Fibroblast of lung (primary cell): ENCODE results near the gene P2RX1. TPM values are rescaled to one million over a fixed set of nuclear protein-coding genes. Genes with fewer than 3 reads are reported as not detected.
A peak's percentile ranks its signal among the peaks of the same experiment; 100 is the strongest.

ENCODE experiments used
- DNase-seq, 2 donors: peaks; one replicate each; pipeline versions ENCODE4 v3.0.0 to v3.0.0-alpha.2; 2010; ENCODE audit warnings: low read depth in 2 of 2
- H2AFZ ChIP-seq: 2 replicates; pipeline ENCODE4 v1.5.1; 2012; ENCODE audit warnings: low read length, control low read depth, inconsistent platforms
- H3K27ac ChIP-seq: 2 replicates; pipeline ENCODE4 v1.5.1; 2011; ENCODE audit warnings: low read length, control low read depth; ENCODE audit not compliant: insufficient read depth
- H3K27me3 ChIP-seq: 2 replicates; pipeline ENCODE4 v1.5.1; 2011; ENCODE audit warnings: mild to moderate bottlenecking, low read length; ENCODE audit not compliant: control insufficient read depth, insufficient read depth
- H3K36me3 ChIP-seq: 2 replicates; pipeline ENCODE4 v1.5.1; 2011; ENCODE audit warnings: low read length; ENCODE audit not compliant: control insufficient read depth, insufficient read depth
- H3K4me1 ChIP-seq: 2 replicates; pipeline ENCODE4 v1.5.1; 2011; ENCODE audit warnings: low read length; ENCODE audit not compliant: control insufficient read depth, insufficient read depth; ENCODE audit errors: extremely low read depth
- H3K4me2 ChIP-seq: 2 replicates; pipeline ENCODE4 v1.5.1; 2011; ENCODE audit warnings: low read length, control low read depth; ENCODE audit not compliant: insufficient read depth; ENCODE audit errors: extremely low read depth
- H3K4me3 ChIP-seq, 4 experiments: fragments of 200-600 bp in 1 of 4; sonication (generic) in 1 of 4; replicated peaks in 1 of 4; 2 replicates each; pipeline ENCODE4 v1.5.1; 2011 to 2016; ENCODE audit warnings: low read length in 4 of 4, low read depth in 3 of 4, mild to moderate bottlenecking in 3 of 4, control low read depth in 2 of 4, inconsistent platforms in 1 of 4, mixed read lengths in 1 of 4; ENCODE audit not compliant: insufficient read depth in 1 of 4; ENCODE audit errors: control extremely low read depth in 1 of 4
- H3K79me2 ChIP-seq: 2 replicates; pipeline ENCODE4 v1.5.1; 2012; ENCODE audit warnings: mild to moderate bottlenecking, low read length, inconsistent platforms; ENCODE audit not compliant: control insufficient read depth, insufficient read depth
- H3K9ac ChIP-seq: 2 replicates; pipeline ENCODE4 v1.5.1; 2011; ENCODE audit warnings: mild to moderate bottlenecking, low read length, control low read depth; ENCODE audit not compliant: insufficient read depth
- H3K9me3 ChIP-seq: 2 replicates; pipeline ENCODE4 v1.5.1; 2012; ENCODE audit warnings: low read depth, low read length; ENCODE audit not compliant: control insufficient read depth, insufficient read depth
- H4K20me1 ChIP-seq: 2 replicates; pipeline ENCODE4 v1.5.1; 2011; ENCODE audit warnings: low read length; ENCODE audit not compliant: control insufficient read depth, insufficient read depth; ENCODE audit errors: extremely low read depth
- CTCF ChIP-seq, 2 donors: IDR thresholded peaks in 1 of 2; conservative IDR thresholded peaks in 1 of 2; 1 replicate in 1 of 2; 2 replicates in 1 of 2; pipeline ENCODE4 v1.5.1; 2011 to 2012; ENCODE audit warnings: low read length in 2 of 2, control low read depth in 1 of 2, inconsistent platforms in 1 of 2, low read depth in 1 of 2, mild to moderate bottlenecking in 1 of 2
- EZH2 ChIP-seq: IDR thresholded peaks from 2 replicates; pipeline ENCODE4 v1.5.1; 2012; ENCODE audit warnings: low read length, control low read depth, mild to moderate bottlenecking; ENCODE audit errors: missing control alignments
- polyA plus RNA-seq, 2 donors: library from polyadenylated mRNA; depleted of rRNA in 1 of 2; stranded (reverse) in 1 of 2; unstranded in 1 of 2; fragments of >200 nt; gene quantifications; 2 replicates each; pipeline ENCODE4 v1.2.1, GENCODE V29; 2011 to 2012; ENCODE audit warnings: missing spikeins in 1 of 2
- total RNA-seq: library from RNA; depleted of rRNA; stranded (reverse); fragments of >200 nt; gene quantifications from 2 replicates; pipeline ENCODE4 v1.2.1, GENCODE V29; 2014

Gene P2RX1
- total and polyA plus RNA-seq, 2 donors (not counting 1 experiment from before 2014, with no cell fraction given): under 0.01 TPM; not detected in 1

- Histone ChIP-seq H4K20me1 (no peaks in the 10 kb centered on the region), H2AFZ (no peak overlapping the region), H3K4me1 (no peaks in the 10 kb centered on the region), H3K27ac (no peak overlapping the region), H3K4me3 (no peak overlapping the region), H3K36me3 (no peaks in the 10 kb centered on the region), H3K9ac (no peak overlapping the region), H3K9me3 (no peaks in the 10 kb centered on the region), H3K79me2 (no peaks in the 10 kb centered on the region), H3K27me3 (no peaks in the 10 kb centered on the region), H3K4me2 (no peak overlapping the region)
- no peak for DNase-seq
- TF ChIP-seq CTCF (conservative IDR thresholded peaks at IDR 0.05 in 1 of 2, IDR thresholded peaks at IDR 0.05 in 1 of 2; ENCODE audit: low read depth in 1 of 2, low read length in 2 of 2): no peak
Observed at GRCh38 chr17:3915581-3915994, 677 bp downstream of the P2RX1 start.

- H3K9ac ChIP-seq: no peak overlapping the region
- H3K27me3 ChIP-seq: no peaks in the 10 kb centered on the region
- DNase-seq: no peak
- no peak for TF ChIP-seq EZH2
- TF ChIP-seq CTCF (conservative IDR thresholded peaks at IDR 0.05 in 1 of 2, IDR thresholded peaks at IDR 0.05 in 1 of 2; ENCODE audit: low read depth in 1 of 2, low read length in 2 of 2): no peak
- H3K4me2 ChIP-seq: no peak overlapping the region
- H4K20me1 ChIP-seq: no peaks in the 10 kb centered on the region
- no peak overlapping the region for H3K4me3 ChIP-seq
- no peaks in the 10 kb centered on the region for H3K36me3 ChIP-seq
- H2AFZ ChIP-seq: no peak overlapping the region
- no peaks in the 10 kb centered on the region for H3K79me2 ChIP-seq
- H3K4me1 ChIP-seq: no peaks in the 10 kb centered on the region
- no peaks in the 10 kb centered on the region for H3K9me3 ChIP-seq
- H3K27ac ChIP-seq: no peak overlapping the region
Observed at GRCh38 chr17:3914312-3914670, 2.0 kb downstream of the P2RX1 start.

- H3K27ac ChIP-seq: no peak overlapping the region
- no peaks in the 10 kb centered on the region for H3K27me3 ChIP-seq
- peak; percentile 59 to 68 for DNase-seq
- H3K36me3 ChIP-seq: no peaks in the 10 kb centered on the region
- H3K4me3 ChIP-seq: no peak overlapping the region
- no peak overlapping the region for H3K4me2 ChIP-seq
- H3K9ac ChIP-seq: no peak overlapping the region
- TF ChIP-seq EZH2 (no peak), CTCF (conservative IDR thresholded peaks at IDR 0.05 in 1 of 2, IDR thresholded peaks at IDR 0.05 in 1 of 2; ENCODE audit: low read depth in 1 of 2, low read length in 2 of 2) (peak; percentile 93 to 98)
- H3K79me2 ChIP-seq: no peaks in the 10 kb centered on the region
- H3K4me1 ChIP-seq: no peaks in the 10 kb centered on the region
- no peaks in the 10 kb centered on the region for H3K9me3 ChIP-seq
- H4K20me1 ChIP-seq: no peaks in the 10 kb centered on the region
- H2AFZ ChIP-seq: no peak overlapping the region
Observed at GRCh38 chr17:3913531-3914311, 2.5 kb downstream of the P2RX1 start.
